K562 (cell line): ENCODE data around the gene ANKMY1. TPM values are rescaled to one million over a fixed set of nuclear protein-coding genes. Genes with fewer than 3 reads are reported as not detected.

Experiments
- ATAC-seq: fragments of 200-7000 bp; cut with Tn5 transposase; 3 replicates; pipeline ENCODE4 v1.9.1; 2020; ENCODE audit warnings: moderate library complexity
- BruUV-seq: library from RNA; stranded (reverse); fragments of 400-500 nt; replicated peaks from 2 replicates; lab custom pipeline; 2021; lab: Mats Ljungman, UMichigan
- CTCF ChIA-PET: fragments of 300-600 bp; formaldehyde crosslinking; extraction: SDS; loops from one replicate; lab custom pipeline; 2021; ENCODE audit warnings: low intra/inter-chr PET ratio; lab: Yijun Ruan, JAX
- POLR2A ChIA-PET: fragments of 300-600, 350-650 bp; sonication (Branson Sonifier 250); formaldehyde crosslinking; extraction: SDS; loops from one replicate; lab custom pipeline; 2021; ENCODE audit warnings: antibody characterized with exemption, inconsistent platforms; lab: Yijun Ruan, JAX
- DNase-seq, 4 experiments: peaks; one replicate each; pipeline versions ENCODE4 v3.0.0 to v3.0.0-alpha.2; 2011 to 2018; ENCODE audit warnings: low spot score in 3 of 4, mixed read lengths in 3 of 4; ENCODE audit errors: extremely low read depth in 1 of 4
- FAIRE-seq: peaks from 2 replicates; lab custom pipeline; 2011; peaks lifted over from hg19 to GRCh38; lab: Jason Lieb, UNC
- H2AFZ ChIP-seq: 2 replicates; pipeline ENCODE4 v1.6.0; 2011; ENCODE audit warnings: low read depth, low read length, control low read depth, inconsistent platforms
- H3K27ac ChIP-seq: fragments of 200-600 bp; 3 replicates; pipeline ENCODE4 v1.8.0; 2011; ENCODE audit warnings: low read depth, mild to moderate bottlenecking, control low read depth, inconsistent platforms, low read length, moderate library complexity, mixed read lengths; ENCODE audit errors: extremely low read depth
- H3K27me3 ChIP-seq, 2 experiments: fragments of 300-600 bp in 1 of 2; 2 replicates in 1 of 2; 3 replicates in 1 of 2; pipeline versions ENCODE4 v1.6.0 to v1.8.0; 2011; ENCODE audit warnings: inconsistent platforms in 2 of 2, low read length in 2 of 2, mild to moderate bottlenecking in 1 of 2, mixed read lengths in 1 of 2, moderate library complexity in 1 of 2; ENCODE audit not compliant: control insufficient read depth in 2 of 2, insufficient read depth in 2 of 2
- H3K36me3 ChIP-seq: fragments of 300-600 bp; 3 replicates; pipeline ENCODE4 v1.8.0; 2011; ENCODE audit warnings: mild to moderate bottlenecking, low read length, inconsistent platforms; ENCODE audit not compliant: control insufficient read depth, insufficient read depth
- H3K4me1 ChIP-seq, 2 experiments: fragments of 200-600 bp in 1 of 2; replicated peaks in 1 of 2; 2 replicates in 1 of 2; 3 replicates in 1 of 2; pipeline versions ENCODE4 v1.5.1 to v1.8.0; 2011; ENCODE audit warnings: inconsistent platforms in 2 of 2, low read length in 2 of 2, mild to moderate bottlenecking in 1 of 2, mixed read lengths in 1 of 2, moderate library complexity in 1 of 2; ENCODE audit not compliant: control insufficient read depth in 2 of 2, insufficient read depth in 2 of 2
- H3K4me2 ChIP-seq: 2 replicates; pipeline ENCODE4 v1.6.1; 2011; ENCODE audit warnings: low read length, control low read depth, inconsistent platforms, mixed read lengths; ENCODE audit not compliant: insufficient read depth
- H3K4me3 ChIP-seq: fragments of 200-600 bp; sonication (generic), shearing (Covaris generic); 2 replicates; pipeline ENCODE4 v1.5.1; 2016; ENCODE audit warnings: control low read depth, inconsistent platforms
- H3K79me2 ChIP-seq: fragments of 200-600 bp; 3 replicates; pipeline ENCODE4 v1.8.0; 2011; ENCODE audit warnings: low read length, inconsistent platforms; ENCODE audit not compliant: control insufficient read depth, insufficient read depth
- H3K9ac ChIP-seq, 2 experiments: 2 replicates each; pipeline versions ENCODE4 v1.6.0 to v1.6.1; 2011; ENCODE audit warnings: low read depth in 2 of 2, low read length in 2 of 2, control low read depth in 1 of 2, inconsistent platforms in 1 of 2, mild to moderate bottlenecking in 1 of 2, mixed read lengths in 1 of 2; ENCODE audit not compliant: insufficient read depth in 1 of 2
- H3K9me1 ChIP-seq: one replicate; pipeline ENCODE4 v1.6.0; 2011; ENCODE audit warnings: inconsistent platforms, mild to moderate bottlenecking, low read length, moderate library complexity; ENCODE audit not compliant: control insufficient read depth, insufficient read depth
- H3K9me3 ChIP-seq: replicated peaks from 2 replicates; pipeline ENCODE4 v1.5.1; 2011; ENCODE audit warnings: low read depth, low read length, inconsistent platforms; ENCODE audit not compliant: control insufficient read depth, insufficient read depth
- H4K20me1 ChIP-seq: replicated peaks from 2 replicates; pipeline ENCODE4 v1.6.1; 2011; ENCODE audit warnings: low read length, inconsistent platforms, mixed read lengths; ENCODE audit not compliant: control insufficient read depth, insufficient read depth
- ARID3B ChIP-seq: fragments of 250-450 bp; sonication (Bioruptor Pico); IDR thresholded peaks from 2 replicates; pipeline ENCODE4 v1.4.0; 2020; ENCODE audit warnings: borderline replicate concordance
- ASH1L ChIP-seq: fragments of 450-650 bp; IDR thresholded peaks from 2 replicates; pipeline ENCODE4 v1.6.1; 2018; ENCODE audit warnings: borderline replicate concordance, mild to moderate bottlenecking, low read depth; ENCODE audit not compliant: partially characterized antibody
- CCNT2 ChIP-seq: IDR thresholded peaks from 2 replicates; pipeline ENCODE4 v1.6.1; 2011; ENCODE audit warnings: borderline replicate concordance, low read depth, mild to moderate bottlenecking, moderate library complexity, mixed read lengths, low read length; ENCODE audit not compliant: insufficient read length; ENCODE audit errors: extremely low read depth
- CREM ChIP-seq: IDR thresholded peaks from 2 replicates; pipeline ENCODE4 v1.6.1; 2014; ENCODE audit warnings: antibody characterized with exemption, low read depth
- KLF1 ChIP-seq: fragments of 450-650 bp; IDR thresholded peaks from 2 replicates; pipeline ENCODE4 v1.6.1; 2016; ENCODE audit warnings: missing genetic modification characterization, missing compliant biosample characterization
- NELFE ChIP-seq: IDR thresholded peaks from 2 replicates; pipeline ENCODE4 v1.6.1; 2011; ENCODE audit warnings: mild to moderate bottlenecking; ENCODE audit not compliant: insufficient read depth, insufficient read length
- POLR2AphosphoS5 ChIP-seq: IDR thresholded peaks from 2 replicates; pipeline ENCODE4 v1.6.1; 2011; ENCODE audit warnings: mild to moderate bottlenecking, low read depth, low read length, moderate library complexity; ENCODE audit not compliant: control insufficient read depth, insufficient read depth
- SETDB1 ChIP-seq: IDR thresholded peaks from one replicate; pipeline ENCODE4 v1.6.1; 2012; ENCODE audit warnings: low read length, control low read depth, inconsistent platforms
- SIRT6 ChIP-seq: IDR thresholded peaks from one replicate; pipeline ENCODE4 v1.6.1; 2012; ENCODE audit warnings: low read depth, mild to moderate bottlenecking, control low read depth, inconsistent platforms, low read length, moderate library complexity
- TAL1 ChIP-seq: fragments of 450-650 bp; IDR thresholded peaks from 2 replicates; pipeline ENCODE4 v1.6.1; 2016; ENCODE audit warnings: mild to moderate bottlenecking
- ZNF197 ChIP-seq: fragments of 200-800 bp; sonication (Bioruptor generic); IDR thresholded peaks from 2 replicates; pipeline ENCODE4 v1.6.1; 2016; ENCODE audit warnings: low read depth, missing genetic modification characterization, missing compliant biosample characterization
- ZNF354B ChIP-seq: fragments of 250-450 bp; sonication (Bioruptor Pico); IDR thresholded peaks from 2 replicates; pipeline ENCODE4 v1.4.0; 2020
- WGBS: fragments of 100-300 bp; shearing (Covaris generic); methylation state at CpG from one replicate; pipeline ENCODE4 v1.1.6; 2016; ENCODE audit warnings: low coverage, mixed read lengths; ENCODE audit not compliant: insufficient coverage; ENCODE audit errors: missing lambda C conversion rate; 5-methylcytosine and 5-hydroxymethylcytosine counted together
- in situ Hi-C: fragments of 300-500 bp; cut with MboI; formaldehyde crosslinking; loops from 4 replicates; pipeline ENCODE4 v1.15.0; 2018; ENCODE audit warnings: inconsistent platforms, mixed read lengths
- intact Hi-C: fragments of 100-400 bp; cut with micrococcal nuclease; formaldehyde crosslinking; loops from 2 replicates; pipeline ENCODE4 v1.14.2; 2022
- polyA plus RNA-seq, 8 experiments: library from polyadenylated mRNA; depleted of rRNA in 4 of 8; stranded (reverse) in 5 of 8; unstranded in 3 of 8; fragments of >200 nt; fragmentation: Nextera tagmentation in 2 of 8; fragmentation: Illumina TruSeq in 1 of 8; extraction: Ambion mirVana in 2 of 8; extraction: Trizol in 1 of 8; gene quantifications; 2 replicates each; pipeline versions ENCODE4 v1.2.1 to v1.2.3, GENCODE V29; 2011 to 2014; ENCODE audit warnings: inconsistent platforms in 1 of 8, missing spikeins in 1 of 8
- total RNA-seq, 7 experiments: library from RNA; depleted of rRNA in 6 of 7; stranded (reverse); fragments of >200 nt in 6 of 7; fragmentation: Illumina TruSeq in 2 of 7; extraction: Trizol in 2 of 7; gene quantifications; 2 replicates each; pipeline versions ENCODE4 v1.2.1 to v1.2.3, GENCODE V29; 2011 to 2021; ENCODE audit warnings: low replicate concordance in 1 of 7
- TF ChIP-seq, protein P1 (sequence below): fragments of 450-650 bp; IDR thresholded peaks from 2 replicates; pipeline ENCODE4 v1.6.1; 2016; ENCODE audit warnings: mild to moderate bottlenecking
- TF ChIP-seq, protein P2 (sequence below): fragments of 450-650 bp; conservative IDR thresholded peaks from 2 replicates; pipeline ENCODE4 v1.6.1; 2016; ENCODE audit warnings: missing genetic modification characterization, low read depth, mild to moderate bottlenecking, missing compliant biosample characterization, moderate library complexity

ANKMY1 gene
- total and polyA plus RNA-seq, 9 of the 15 experiments (the other 6 are each of a cell fraction or from before 2014, with no cell fraction given): 0.75 to 15.1 (median 11.7) TPM

DNA sequence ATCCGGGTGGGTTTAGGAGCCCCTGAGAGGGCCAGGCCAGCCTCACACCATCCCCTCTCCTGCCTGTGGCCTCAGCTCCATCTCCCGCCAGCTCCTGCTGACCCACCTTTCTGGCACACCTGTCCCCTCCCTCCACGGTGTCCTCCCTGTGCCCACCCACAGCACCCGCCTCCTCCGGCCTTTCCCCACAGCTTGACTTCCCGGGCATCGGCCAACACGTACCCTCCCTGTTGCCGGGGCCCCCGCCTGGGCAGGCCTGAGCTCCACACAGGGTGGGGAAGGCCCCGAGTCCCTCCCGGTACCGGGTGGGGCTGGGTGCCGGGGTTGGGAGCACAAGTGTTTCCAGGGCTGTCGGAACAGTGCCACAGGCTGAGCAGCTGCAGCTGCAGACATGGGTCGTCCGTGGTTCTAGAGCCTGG is 115.8 kb downstream of the ANKMY1 start (continued):
- TF ChIP-seq ZNF197 (CRISPR knock-in tag): no peak
- TF ChIP-seq, protein P1, sequence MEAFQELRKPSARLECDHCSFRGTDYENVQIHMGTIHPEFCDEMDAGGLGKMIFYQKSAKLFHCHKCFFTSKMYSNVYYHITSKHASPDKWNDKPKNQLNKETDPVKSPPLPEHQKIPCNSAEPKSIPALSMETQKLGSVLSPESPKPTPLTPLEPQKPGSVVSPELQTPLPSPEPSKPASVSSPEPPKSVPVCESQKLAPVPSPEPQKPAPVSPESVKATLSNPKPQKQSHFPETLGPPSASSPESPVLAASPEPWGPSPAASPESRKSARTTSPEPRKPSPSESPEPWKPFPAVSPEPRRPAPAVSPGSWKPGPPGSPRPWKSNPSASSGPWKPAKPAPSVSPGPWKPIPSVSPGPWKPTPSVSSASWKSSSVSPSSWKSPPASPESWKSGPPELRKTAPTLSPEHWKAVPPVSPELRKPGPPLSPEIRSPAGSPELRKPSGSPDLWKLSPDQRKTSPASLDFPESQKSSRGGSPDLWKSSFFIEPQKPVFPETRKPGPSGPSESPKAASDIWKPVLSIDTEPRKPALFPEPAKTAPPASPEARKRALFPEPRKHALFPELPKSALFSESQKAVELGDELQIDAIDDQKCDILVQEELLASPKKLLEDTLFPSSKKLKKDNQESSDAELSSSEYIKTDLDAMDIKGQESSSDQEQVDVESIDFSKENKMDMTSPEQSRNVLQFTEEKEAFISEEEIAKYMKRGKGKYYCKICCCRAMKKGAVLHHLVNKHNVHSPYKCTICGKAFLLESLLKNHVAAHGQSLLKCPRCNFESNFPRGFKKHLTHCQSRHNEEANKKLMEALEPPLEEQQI: no peak
- TF ChIP-seq, protein P2, sequence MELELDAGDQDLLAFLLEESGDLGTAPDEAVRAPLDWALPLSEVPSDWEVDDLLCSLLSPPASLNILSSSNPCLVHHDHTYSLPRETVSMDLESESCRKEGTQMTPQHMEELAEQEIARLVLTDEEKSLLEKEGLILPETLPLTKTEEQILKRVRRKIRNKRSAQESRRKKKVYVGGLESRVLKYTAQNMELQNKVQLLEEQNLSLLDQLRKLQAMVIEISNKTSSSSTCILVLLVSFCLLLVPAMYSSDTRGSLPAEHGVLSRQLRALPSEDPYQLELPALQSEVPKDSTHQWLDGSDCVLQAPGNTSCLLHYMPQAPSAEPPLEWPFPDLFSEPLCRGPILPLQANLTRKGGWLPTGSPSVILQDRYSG (tag): no peak
- TF ChIP-seq POLR2AphosphoS5: no peak

- in situ Hi-C loops (no loop called here), intact Hi-C loops (no loop called here)
- H3K4me1 ChIP-seq: peaks cover 0 to 9% of the 10 kb centered on the region in 2 experiments; a peak in 2 of 5 replicates
- H3K4me3 ChIP-seq: no peak overlapping the region
- H3K27me3 ChIP-seq: peaks cover 0 to 60% of the 10 kb centered on the region in 2 experiments; a peak in 2 of 5 replicates
- H3K36me3 ChIP-seq: no peaks in the 10 kb centered on the region
- FAIRE-seq (no peak), ATAC-seq (no peak), DNase-seq (no peak)
- H2AFZ ChIP-seq: no peak overlapping the region
- ChIA-PET POLR2A (interaction anchor here (0.6 kb wide), 1 partner anchor 1421 kb away, joined by 3 read pairs; no protein-coding TSS in a partner anchor), CTCF (no interaction called here)
- no TSS peak for BruUV-seq
- no peaks in the 10 kb centered on the region for H3K79me2 ChIP-seq
- no peaks in the 10 kb centered on the region for H3K9me1 ChIP-seq
- no peak overlapping the region for H3K4me2 ChIP-seq
- no peak overlapping the region for H3K27ac ChIP-seq
- no peak overlapping the region for H3K9ac ChIP-seq
- 2% methylated on average over 15 of the region's 27 CpGs for WGBS
- H4K20me1 ChIP-seq: peaks cover 9% of the 10 kb centered on the region
- TF ChIP-seq TAL1: no peak
- no peak for TF ChIP-seq SETDB1
- TF ChIP-seq SIRT6: no peak
- TF ChIP-seq KLF1 (tag): no peak
- TF ChIP-seq ASH1L: no peak
- TF ChIP-seq ZNF354B (CRISPR knock-in tag): no peak
- TF ChIP-seq NELFE: no peak
- no peak for TF ChIP-seq CREM
- no peak for TF ChIP-seq ARID3B (CRISPR knock-in tag)
- no peak for TF ChIP-seq CCNT2
- H3K9me3 ChIP-seq: no peaks in the 10 kb centered on the region
Measured at GRCh38 chr2:240441326-240441992, 116.3 kb downstream of the ANKMY1 start.
